GM06990 (cell line): ENCODE results near the gene FXYD1.

ENCODE experiments used
- DNase-seq: peaks from one replicate; pipeline ENCODE4 v3.0.0-alpha.2; 2011; ENCODE audit not compliant: insufficient read length; ENCODE audit errors: extremely low read depth
- H3K27me3 ChIP-seq: replicated peaks from 2 replicates; pipeline ENCODE4 v1.6.0; 2011; ENCODE audit warnings: low read length; ENCODE audit not compliant: control insufficient read depth, insufficient read depth
- H3K36me3 ChIP-seq: 2 replicates; pipeline ENCODE4 v1.5.1; 2011; ENCODE audit warnings: low read length; ENCODE audit not compliant: control insufficient read depth, insufficient read depth
- H3K4me3 ChIP-seq: replicated peaks from 2 replicates; pipeline ENCODE4 v1.5.1; 2011; ENCODE audit warnings: low read depth, mild to moderate bottlenecking, control low read depth, low read length
- TF ChIP-seq, protein P1 (sequence below): IDR thresholded peaks from 2 replicates; pipeline ENCODE4 v1.5.1; 2011; ENCODE audit warnings: low read length, control low read depth, mild to moderate bottlenecking, inconsistent platforms; ENCODE audit not compliant: insufficient read depth, poor library complexity, severe bottlenecking

FXYD1 gene

GRCh38 chr19:35161434-35161743 is 22.8 kb downstream of the FXYD1 start:
- H3K36me3 ChIP-seq: peaks cover 37% of the 10 kb centered on the region
- no peak for DNase-seq
- no peaks in the 10 kb centered on the region for H3K27me3 ChIP-seq
- H3K4me3 ChIP-seq: no peak overlapping the region
- TF ChIP-seq, protein P1, sequence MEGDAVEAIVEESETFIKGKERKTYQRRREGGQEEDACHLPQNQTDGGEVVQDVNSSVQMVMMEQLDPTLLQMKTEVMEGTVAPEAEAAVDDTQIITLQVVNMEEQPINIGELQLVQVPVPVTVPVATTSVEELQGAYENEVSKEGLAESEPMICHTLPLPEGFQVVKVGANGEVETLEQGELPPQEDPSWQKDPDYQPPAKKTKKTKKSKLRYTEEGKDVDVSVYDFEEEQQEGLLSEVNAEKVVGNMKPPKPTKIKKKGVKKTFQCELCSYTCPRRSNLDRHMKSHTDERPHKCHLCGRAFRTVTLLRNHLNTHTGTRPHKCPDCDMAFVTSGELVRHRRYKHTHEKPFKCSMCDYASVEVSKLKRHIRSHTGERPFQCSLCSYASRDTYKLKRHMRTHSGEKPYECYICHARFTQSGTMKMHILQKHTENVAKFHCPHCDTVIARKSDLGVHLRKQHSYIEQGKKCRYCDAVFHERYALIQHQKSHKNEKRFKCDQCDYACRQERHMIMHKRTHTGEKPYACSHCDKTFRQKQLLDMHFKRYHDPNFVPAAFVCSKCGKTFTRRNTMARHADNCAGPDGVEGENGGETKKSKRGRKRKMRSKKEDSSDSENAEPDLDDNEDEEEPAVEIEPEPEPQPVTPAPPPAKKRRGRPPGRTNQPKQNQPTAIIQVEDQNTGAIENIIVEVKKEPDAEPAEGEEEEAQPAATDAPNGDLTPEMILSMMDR: no peak

DNA sequence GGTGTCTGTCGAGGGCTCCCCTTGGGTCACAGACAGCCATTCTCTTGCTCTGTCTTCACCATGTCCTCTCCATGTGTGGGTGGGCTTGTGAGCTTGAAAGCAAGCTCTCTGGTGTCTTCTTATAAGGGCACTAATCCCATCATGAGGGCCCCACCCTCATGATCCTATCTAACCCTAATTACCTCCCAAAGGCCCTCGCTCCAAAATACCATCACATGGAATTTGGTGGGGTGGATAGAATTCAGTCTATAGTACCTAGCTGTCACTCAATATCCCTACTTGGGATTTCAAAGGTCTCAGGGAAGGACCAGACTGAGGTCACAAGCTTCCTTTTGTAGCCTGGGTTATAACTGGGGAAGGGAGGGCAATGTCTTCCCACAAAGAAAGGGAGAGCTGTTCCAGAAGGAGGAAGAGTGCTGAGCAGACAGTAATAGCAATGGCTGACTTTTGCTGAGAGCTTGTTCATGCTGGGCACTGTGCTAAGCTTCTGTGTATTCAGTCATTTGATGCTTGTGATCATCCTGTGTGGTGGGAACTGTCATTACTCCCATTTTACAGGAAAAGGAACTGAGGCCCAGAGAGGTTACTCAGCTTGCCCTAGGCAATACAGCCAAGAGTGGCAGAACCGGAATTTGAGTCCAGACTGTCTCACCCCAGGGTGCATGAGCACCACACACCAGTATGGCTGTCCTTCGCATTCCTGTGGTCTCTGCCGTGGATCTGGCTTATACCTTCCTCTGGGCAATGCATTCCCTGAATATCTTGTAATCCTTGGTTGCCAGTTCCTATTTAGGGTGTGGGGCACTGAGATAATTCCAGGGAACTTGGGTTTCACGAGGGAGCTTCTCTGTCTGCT is 24.1 kb downstream of the FXYD1 start:
- DNase-seq: no peak
- H3K4me3 ChIP-seq: no peak overlapping the region
- H3K27me3 ChIP-seq: no peaks in the 10 kb centered on the region
- H3K36me3 ChIP-seq: peaks cover 43% of the 10 kb centered on the region
- TF ChIP-seq, protein P1: no peak

- DNase-seq: no peak
- TF ChIP-seq, protein P1: no peak
- H3K27me3 ChIP-seq: no peaks in the 10 kb centered on the region
- H3K36me3 ChIP-seq: peaks cover 36% of the 10 kb centered on the region
- no peak overlapping the region for H3K4me3 ChIP-seq
These were observed 25.8 kb downstream of the FXYD1 start for GRCh38 chr19:35164418-35164817.

DNA sequence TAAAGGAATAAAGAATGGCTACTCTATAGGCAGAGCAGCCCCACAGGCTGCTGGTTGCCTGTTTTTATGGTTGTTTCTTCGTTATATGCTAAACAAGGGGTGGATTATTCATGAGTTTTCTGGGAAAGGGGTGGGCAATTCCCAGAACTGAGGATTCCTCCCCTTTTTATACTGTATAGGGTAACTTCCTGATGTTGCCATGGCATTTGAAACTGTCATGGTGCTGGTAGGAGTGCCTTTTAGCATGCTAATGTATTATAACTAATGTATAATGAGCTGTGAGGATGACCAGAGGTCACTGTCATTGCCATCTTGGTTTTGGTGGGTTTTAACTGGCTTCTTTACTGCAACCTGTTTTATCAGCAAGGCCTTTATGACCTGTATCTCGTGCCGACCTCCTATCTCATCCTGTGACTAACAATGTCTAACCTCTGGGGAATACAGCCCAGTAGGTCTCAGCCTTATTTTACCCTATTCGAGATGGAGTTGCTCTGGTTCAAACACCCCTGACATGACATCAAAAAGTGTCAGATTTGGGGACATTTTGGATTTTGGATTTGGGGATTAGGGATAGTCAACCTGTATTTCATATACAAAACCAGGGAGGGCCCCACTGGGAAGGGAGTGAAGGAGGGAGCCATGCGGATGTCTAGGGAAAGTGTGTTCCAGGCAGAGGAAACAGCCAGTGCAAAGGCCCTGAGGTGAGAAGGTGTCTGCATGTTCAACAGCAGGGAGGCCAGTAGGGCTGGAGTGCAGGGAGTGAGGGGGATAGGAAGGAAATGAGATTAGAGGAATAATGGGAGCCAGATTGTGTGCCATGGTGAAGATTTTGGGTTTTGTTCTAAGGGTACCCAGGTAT is 26.8 kb downstream of the FXYD1 start:
- no peak for DNase-seq
- TF ChIP-seq, protein P1: no peak
- Histone ChIP-seq H3K36me3 (peaks cover 35% of the 10 kb centered on the region), H3K4me3 (no peak overlapping the region), H3K27me3 (no peaks in the 10 kb centered on the region)

DNA sequence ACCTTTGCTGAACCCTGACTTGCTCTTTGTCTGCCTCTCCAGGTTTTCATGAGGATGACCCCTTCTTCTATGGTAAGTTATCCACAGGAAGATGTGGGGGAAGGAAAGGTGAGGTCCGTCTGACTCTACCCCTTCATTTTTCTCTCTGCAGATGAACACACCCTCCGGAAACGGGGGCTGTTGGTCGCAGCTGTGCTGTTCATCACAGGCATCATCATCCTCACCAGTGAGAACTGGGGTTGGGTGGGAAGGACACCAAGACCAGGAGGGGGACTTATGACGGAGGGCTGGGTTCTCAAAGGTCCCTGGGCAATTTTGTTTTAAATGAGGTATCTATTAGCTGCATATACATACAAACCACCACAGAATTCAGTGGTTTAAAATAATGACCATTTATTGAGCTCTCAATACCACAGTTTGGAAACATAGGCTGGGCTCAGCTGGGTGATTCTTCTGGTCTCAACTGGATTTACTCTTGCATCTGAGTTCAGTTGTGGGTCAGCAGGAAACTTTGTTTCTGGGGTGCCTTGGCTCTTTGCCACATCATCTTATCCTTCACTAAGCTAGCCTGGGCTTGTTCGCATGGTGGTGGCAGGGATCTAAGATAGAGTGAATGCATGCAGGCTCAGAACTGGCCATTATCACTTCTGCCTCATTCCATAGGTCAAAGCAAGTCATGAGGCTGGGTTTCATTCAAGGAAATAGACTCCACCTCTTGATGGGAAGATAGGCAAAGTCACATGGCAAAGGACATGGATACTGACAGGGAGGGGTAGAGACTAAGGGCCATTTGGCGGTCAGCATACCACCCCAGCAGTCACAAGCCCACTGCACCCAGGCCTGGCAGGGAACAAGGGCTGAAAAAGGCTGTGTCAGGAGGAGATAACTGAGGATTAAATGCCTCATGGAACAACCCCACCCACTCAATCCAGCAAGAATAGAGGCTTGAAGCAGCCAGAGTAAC is 27.8 kb downstream of the FXYD1 start:
- Histone ChIP-seq H3K36me3 (peaks cover 32% of the 10 kb centered on the region), H3K27me3 (no peaks in the 10 kb centered on the region), H3K4me3 (no peak overlapping the region)
- TF ChIP-seq, protein P1: no peak
- no peak for DNase-seq
